ENCODE results near the gene BABAM2.

DNA sequence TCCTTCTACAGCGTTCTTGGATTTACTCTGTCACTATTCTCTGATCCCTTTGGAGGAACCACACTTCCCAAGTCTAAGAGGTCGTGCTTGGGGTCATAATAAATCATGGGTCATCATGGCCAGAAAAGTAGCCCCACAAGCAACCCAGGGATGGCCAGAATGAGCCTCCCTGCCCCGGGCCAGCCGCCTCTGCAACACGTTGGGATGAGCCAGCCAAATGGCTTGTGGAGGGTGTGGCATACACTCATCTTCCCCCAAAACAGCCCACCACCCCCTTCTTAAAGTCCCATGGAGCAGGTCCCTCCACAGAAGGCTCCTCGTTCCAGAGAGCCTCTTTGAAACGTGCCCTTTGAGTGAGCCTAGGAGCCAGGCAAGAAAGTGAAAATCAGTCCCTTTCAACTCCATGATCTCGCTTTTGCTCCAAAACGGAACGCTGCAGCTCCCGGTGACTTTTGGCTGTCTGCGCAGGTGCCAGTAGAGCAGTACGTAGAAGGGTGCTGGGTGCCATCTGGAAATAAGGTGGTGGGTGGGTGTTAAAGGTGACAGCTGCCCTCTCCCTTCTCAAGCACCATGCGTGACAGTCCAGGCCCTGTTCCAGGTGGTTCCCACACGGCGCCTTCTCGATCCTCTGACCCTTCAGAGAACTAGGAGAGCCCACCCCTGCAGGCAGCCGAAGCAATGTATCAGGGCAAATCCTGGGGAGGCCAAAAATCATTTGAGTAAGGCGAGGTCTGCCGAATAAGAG lies 453.6 kb downstream of the BABAM2 start:
- TF ChIP-seq CTCF (IDR thresholded peaks at IDR 0.05) (no peak), POLR2A (IDR thresholded peaks at IDR 0.05) (no peak)

All from thyroid gland (tissue), 4 donors.